ENCODE measurements around the gene ZBTB14. TPM values are rescaled to one million over a fixed set of nuclear protein-coding genes. Genes with fewer than 3 reads are reported as not detected.

ZBTB14 gene
- total RNA-seq, 4 donors from 2014 or later = 12.3 to 14.0 (median 13.4) TPM

DNA sequence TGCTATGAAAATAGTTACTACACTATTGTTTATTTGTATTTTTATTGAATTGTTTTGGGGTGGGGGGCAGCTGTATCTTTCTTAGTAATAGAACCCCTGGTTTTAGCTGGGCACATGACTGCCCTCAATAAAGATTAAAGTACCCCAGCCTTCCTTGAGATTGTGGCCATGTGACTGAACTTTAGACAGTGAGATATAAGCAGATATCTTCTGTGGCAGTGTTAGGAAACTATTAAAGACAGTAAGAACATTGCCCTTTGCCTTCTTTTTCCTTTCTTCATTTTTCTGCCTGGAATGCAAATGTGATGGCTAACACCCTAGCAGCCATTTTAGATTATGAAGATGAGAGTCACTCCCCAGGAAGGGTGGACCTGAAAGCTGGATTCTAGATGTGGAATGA lies 50.6 kb downstream of the ZBTB14 start:
- DNase-seq (ENCODE audit: low spot score in 2 of 2) = no peak
- TF ChIP-seq, protein P1, sequence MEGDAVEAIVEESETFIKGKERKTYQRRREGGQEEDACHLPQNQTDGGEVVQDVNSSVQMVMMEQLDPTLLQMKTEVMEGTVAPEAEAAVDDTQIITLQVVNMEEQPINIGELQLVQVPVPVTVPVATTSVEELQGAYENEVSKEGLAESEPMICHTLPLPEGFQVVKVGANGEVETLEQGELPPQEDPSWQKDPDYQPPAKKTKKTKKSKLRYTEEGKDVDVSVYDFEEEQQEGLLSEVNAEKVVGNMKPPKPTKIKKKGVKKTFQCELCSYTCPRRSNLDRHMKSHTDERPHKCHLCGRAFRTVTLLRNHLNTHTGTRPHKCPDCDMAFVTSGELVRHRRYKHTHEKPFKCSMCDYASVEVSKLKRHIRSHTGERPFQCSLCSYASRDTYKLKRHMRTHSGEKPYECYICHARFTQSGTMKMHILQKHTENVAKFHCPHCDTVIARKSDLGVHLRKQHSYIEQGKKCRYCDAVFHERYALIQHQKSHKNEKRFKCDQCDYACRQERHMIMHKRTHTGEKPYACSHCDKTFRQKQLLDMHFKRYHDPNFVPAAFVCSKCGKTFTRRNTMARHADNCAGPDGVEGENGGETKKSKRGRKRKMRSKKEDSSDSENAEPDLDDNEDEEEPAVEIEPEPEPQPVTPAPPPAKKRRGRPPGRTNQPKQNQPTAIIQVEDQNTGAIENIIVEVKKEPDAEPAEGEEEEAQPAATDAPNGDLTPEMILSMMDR (IDR thresholded peaks at IDR 0.05) = no peak
- TF ChIP-seq POLR2A (IDR thresholded peaks at IDR 0.05) = no peak
- no peak overlapping the region for H3K4me3 ChIP-seq (ENCODE audit: low read depth, poor library complexity, severe bottlenecking)
- intact Hi-C loops (cut with DNase I; ENCODE audit: low total_unique reads) = no loop called here

DNA sequence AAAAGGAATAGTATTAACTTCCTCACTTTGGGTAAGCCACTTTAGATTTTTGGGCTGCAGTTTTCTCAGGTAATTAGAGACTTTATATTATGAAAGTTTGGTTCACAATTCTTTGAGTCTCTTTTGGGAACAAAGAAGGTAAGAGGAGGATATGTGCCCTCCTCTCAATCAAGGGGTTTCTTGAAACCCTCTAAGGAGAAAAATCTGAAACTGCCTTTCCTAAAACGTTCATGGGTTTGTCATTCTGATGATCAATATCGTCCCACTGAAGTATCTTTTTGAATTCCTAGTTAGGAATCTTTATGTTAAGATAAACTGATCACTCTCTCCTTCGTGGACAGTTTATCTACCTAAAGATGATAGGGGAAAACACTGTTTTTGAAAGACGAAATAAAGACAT lies 56.1 kb downstream of the ZBTB14 start:
- intact Hi-C loops (cut with DNase I; ENCODE audit: low total_unique reads) = no loop called here
- H3K4me3 ChIP-seq (ENCODE audit: low read depth, poor library complexity, severe bottlenecking) = no peak overlapping the region
- DNase-seq (ENCODE audit: low spot score in 2 of 2) = no peak
- 65 to 73% methylated on average over 4 of the region's 4 CpGs for WGBS, 2 donors
- TF ChIP-seq, protein P1 (IDR thresholded peaks at IDR 0.05) = no peak
- no peak for TF ChIP-seq POLR2A (IDR thresholded peaks at IDR 0.05)

Other genes with a start within 250 kb of the ZBTB14 start
- not detected for gene AKAIN1, start 98.5 kb downstream of the ZBTB14 start, total RNA-seq
- 10 to 100 TPM; 21.2 to 39.5 (median 28.3) TPM for gene EPB41L3, start 248.3 kb upstream of the ZBTB14 start, total RNA-seq

Data from lower leg skin (tissue), 4 donors.